IPS-18c (cell line): Measurements from ENCODE around the gene CRYBA2.

Experiments
- H3K4me3 ChIP-seq: 2 replicates; pipeline ENCODE4 v1.7.0; 2013; ENCODE audit warnings: low read depth, mild to moderate bottlenecking, low read length, moderate library complexity; ENCODE audit not compliant: insufficient read depth
- H3K9me3 ChIP-seq: one replicate; pipeline ENCODE4 v1.6.1; 2013; ENCODE audit warnings: mild to moderate bottlenecking, low read length, moderate library complexity; ENCODE audit not compliant: control insufficient read depth, insufficient read depth

CRYBA2 gene, protein sequence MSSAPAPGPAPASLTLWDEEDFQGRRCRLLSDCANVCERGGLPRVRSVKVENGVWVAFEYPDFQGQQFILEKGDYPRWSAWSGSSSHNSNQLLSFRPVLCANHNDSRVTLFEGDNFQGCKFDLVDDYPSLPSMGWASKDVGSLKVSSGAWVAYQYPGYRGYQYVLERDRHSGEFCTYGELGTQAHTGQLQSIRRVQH

DNA sequence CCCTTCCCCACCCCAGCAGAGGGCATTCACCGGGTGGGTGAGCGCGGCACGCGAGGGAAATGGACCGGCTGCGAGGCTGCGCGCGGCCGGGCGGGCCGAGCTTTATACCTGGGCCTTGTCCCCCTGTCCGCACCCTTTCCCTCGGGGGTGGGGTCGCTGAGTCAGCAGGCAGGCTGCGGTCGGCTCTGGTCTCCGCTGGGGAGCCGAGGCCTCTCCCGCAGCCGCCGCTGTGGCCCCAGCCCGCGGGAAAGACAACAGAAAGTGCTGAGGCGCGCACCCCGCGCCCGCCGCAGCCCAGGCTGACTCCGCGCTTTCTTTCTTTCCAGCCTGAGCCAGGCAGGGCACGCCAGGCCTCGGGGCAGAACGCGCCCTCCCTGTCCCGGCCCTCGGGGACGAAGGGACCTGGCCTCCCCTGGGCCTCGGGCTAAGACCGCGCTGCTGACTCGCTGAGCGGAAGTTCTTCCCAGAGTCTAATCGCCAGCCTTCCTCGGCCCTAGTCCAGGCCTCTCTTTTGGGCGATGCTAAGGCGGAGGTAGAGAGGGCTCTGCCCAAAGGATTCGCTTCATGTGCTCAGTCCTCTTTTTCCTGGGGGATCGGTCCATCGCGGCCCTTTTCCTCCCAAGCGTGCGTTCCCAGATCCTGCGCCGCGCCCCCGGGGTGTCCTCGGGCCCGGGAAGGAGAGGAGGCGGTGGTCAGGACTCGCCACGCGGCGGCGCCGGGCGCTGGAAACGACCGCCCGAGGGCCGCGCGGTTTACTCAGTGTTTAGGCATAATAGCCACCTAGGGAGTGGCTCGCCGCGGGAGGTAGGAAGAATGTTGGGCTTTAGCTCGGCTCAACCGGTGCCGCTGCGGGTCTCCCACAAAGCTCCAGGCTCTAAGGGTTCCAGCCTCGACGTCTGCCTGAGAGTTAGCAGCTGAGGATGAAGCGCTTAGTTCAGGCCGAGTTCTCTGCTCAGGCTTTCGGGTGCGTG, at the start of gene CRYBA2:
TSS of gene CRYBA2 (minus strand) at position 78 of the 971 bp plus-strand sequence. CDS start 246 bp downstream, outside the sequence.
- Histone ChIP-seq H3K9me3 (peaks cover 2% of the 10 kb centered on the region), H3K4me3 (peak within 1 kb of the TSS; percentile 28)

DNA sequence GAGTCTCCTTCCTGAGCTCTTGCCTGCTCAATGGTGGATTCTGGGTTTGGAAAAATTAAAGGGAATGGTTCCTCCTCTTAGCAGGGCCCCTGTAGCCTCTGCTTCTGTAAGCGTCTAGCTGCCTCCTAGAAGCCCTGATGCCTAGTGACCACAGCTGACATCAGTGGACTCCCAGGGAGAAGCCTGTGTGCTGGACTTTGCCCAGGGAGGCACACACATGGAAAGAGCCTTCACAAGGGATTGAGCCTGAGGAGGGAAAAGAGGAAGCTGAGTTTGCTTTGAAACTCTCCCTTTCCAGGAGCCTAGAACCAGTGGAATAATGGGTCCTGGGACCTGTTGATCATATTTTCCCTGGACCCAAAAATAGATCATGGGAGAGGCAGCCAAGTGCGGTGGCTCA, 49.5 kb upstream of the CRYBA2 start:
- Histone ChIP-seq H3K4me3 (no peak overlapping the region), H3K9me3 (no peaks in the 10 kb centered on the region)

DNA sequence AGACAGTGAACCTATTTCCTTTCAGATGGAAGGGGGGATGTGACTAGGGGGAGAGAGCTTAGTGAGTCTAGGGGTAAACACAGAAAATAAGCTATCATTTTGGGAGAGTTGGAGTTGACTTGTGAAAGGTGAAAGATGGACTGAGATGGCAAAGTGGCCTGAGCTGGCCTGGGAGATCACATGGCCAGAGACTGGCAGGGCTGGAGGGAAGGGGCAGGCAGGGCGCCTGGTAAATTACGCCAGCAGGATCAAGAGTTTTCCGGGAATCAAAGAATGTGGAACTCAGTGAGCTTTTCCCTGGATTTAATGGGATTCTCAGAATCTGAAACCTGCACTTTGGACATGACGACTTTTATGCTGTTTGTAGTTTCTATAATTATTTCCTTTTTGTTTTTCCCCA, 48.9 kb upstream of the CRYBA2 start:
- H3K9me3 ChIP-seq: no peaks in the 10 kb centered on the region
- no peak overlapping the region for H3K4me3 ChIP-seq

DNA sequence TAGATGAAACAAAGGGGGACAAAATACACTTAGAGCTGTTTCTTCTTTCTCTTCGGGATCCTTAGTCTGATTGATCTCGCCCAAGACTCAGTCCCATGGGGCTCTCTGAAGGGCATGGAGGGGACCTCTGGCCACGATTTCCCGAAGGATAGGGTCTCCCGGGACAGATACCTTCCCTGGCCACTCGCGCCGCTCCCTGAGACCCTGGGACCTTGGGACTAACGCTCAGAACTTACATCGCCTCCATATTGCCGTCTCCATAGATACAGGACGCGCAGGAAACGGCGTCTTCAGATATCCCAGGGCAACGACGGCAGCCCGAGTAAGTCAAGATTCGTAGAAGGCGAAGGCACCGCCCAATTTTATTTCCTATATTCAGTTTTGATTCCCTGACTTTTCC, 48.0 kb upstream of the CRYBA2 start, which contains the start of gene CFAP65:
TSS of gene CFAP65 (minus strand) at position 265 of the 400 bp plus-strand sequence. CDS start 2,468 bp downstream, outside the sequence.
- peak within 1 kb of the TSS; percentile 46 for H3K4me3 ChIP-seq
- no peaks in the 10 kb centered on the region for H3K9me3 ChIP-seq

DNA sequence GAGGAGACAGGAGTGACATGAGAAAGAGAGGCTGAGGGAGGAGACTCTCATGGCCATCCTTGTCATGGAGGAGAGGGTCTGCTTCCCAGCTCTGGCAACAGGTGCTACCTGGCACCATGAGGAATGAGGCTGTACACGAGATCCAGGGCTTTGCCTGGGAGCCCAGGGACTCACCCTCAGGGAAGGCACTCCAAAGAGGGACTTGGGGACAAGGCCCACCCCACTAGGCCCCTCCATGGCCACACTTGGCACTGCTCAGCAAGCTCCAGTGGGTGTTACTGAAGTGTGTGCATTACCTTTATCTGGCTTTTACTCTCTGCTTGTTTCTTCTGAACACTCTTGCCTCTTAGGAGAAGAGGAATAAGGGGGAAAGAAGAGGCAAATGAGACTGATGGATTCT, 45.4 kb upstream of the CRYBA2 start:
- Histone ChIP-seq H3K9me3 (no peaks in the 10 kb centered on the region), H3K4me3 (no peak overlapping the region)

DNA sequence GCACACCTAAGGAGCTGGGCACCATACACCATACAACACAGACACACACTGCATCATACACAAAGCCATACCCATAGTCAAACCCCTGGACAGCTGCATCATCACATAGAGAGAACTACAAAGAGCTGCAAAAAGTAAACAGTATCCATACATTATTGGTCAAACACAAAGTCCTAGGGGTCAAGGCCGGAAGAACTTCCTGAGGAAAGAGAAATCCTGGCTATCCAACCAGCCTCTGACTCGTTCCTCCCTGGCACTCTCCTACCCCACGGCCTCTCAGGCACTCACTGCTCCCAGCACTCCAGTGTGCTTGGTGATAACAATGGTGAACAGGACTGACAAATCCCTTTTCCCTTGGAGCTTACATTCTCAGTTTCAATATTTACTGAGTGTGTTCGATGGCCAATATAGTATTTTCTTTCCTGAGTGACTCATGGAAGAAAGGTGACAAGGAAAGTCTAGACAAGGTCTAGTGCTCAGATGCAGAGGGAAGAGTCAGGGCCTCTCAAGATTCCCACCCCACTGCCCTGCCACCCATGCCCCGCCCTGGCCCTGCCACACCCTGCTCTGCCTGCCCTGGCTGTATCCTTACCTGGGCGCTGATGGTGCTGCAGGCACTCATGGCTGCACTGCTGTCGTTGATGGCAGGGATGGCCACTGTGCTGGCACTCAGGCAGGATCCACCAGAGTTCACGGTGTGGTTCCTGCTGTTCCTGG, 44.7 kb upstream of the CRYBA2 start:
- no peaks in the 10 kb centered on the region for H3K9me3 ChIP-seq
- no peak overlapping the region for H3K4me3 ChIP-seq

DNA sequence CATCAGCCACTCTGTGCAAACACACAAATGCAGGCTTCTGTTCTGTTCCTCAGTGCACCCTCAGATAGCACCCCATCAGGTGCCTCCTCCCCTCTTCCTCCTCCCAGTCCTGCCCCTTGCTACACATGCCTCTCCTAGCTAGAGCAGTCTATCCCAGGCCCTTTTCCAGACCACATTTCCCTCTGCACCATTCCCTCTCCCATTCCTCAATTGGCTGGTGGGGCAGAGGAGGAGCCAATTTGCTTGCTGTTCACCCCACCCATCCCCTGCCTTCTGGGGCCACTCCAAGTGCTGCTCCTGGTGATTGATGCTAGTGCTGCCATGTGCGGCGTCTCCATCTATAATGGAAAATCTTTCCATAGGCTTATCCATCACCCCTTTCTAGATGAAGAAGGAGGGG, 42.7 kb upstream of the CRYBA2 start:
- no peaks in the 10 kb centered on the region for H3K9me3 ChIP-seq
- H3K4me3 ChIP-seq: no peak overlapping the region

DNA sequence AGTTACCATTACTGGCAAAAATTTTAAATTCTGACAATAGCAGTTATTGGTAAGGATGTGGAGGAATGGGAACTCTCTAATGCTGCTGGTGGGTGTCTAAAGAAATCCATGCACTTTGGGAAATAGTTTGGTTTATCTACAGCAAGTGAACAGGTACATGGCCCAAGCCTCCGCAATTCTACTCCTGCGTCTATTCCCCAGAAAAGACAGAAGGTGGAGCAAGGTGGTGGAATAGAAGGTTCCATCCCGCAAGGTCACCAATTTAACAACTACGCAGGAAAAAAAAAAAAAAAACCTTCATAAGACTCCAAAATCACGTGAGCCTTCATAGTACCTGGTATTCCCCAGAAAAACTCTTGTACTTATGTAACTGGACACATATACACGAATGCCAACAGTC, 41.6 kb upstream of the CRYBA2 start:
- Histone ChIP-seq H3K4me3 (no peak overlapping the region), H3K9me3 (no peaks in the 10 kb centered on the region)

DNA sequence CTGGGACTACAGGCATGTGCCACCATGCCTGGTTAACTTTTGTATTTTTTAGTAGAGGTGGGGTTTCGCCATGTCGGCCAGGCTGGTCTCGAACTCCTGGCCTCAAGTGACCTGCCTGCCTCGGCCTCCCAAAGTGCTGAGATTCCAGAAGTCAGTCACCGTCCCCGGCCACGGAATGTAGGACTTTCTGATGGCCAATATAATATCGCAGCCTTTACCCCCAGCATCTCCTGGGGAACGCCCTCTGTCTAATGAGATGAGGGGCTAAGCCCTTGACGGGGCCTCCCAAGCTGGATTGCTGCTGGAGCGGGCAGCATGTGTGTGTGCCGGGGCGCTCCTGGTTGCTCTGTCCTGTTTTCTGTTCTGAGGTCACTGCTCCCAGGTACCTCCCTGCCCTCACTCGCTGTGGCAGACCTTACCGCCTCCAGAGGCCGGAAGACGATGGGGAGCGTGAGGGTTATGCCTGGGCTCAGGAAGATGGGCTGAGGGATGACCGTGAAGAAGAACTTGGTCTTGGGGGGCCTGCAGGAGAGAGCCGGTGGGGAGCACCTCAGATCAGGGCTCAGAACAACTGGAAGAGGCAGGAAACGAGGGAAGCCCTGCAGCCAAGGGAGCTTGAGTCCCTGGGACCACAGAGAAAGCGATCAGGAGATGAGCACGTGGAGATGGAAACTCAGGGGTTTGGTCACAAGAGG, 39.0 kb upstream of the CRYBA2 start:
- H3K9me3 ChIP-seq: no peaks in the 10 kb centered on the region
- H3K4me3 ChIP-seq: no peak overlapping the region

DNA sequence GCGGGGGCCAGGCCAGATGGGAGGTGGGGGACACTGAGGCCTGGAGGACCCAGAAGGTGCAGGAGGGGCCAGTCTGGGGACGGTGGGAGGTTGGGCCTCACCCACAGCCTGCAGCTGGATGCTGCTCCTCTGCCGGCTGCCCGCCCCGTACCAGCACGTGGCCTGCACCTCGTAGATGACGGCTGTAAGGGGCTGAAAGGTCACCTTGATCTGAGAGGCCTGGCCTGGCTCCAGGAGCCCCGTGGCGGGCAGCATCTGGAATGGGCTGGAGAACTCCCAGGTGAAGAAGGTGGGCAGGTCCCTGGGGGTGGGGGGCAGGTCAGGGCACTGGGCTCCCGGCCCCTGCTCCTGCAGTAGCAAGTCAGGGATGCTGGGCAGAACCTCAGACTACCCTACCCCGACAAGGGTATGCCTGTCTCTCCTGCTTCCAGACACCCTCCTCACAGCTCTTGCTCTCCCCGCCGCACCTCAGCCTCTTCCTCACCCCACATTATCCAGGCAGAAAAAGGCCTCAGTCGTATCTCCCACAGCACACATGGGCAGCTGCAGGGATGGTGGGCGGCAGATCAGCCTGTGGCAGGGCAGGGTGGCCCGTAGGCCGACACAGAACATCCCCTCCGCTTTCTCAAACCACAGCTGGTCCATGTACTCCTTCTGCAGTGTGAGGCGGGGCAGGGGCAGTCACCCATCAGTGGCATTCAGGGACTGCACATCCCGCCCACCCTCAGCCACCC, 38.0 kb upstream of the CRYBA2 start:
- no peak overlapping the region for H3K4me3 ChIP-seq
- no peaks in the 10 kb centered on the region for H3K9me3 ChIP-seq

DNA sequence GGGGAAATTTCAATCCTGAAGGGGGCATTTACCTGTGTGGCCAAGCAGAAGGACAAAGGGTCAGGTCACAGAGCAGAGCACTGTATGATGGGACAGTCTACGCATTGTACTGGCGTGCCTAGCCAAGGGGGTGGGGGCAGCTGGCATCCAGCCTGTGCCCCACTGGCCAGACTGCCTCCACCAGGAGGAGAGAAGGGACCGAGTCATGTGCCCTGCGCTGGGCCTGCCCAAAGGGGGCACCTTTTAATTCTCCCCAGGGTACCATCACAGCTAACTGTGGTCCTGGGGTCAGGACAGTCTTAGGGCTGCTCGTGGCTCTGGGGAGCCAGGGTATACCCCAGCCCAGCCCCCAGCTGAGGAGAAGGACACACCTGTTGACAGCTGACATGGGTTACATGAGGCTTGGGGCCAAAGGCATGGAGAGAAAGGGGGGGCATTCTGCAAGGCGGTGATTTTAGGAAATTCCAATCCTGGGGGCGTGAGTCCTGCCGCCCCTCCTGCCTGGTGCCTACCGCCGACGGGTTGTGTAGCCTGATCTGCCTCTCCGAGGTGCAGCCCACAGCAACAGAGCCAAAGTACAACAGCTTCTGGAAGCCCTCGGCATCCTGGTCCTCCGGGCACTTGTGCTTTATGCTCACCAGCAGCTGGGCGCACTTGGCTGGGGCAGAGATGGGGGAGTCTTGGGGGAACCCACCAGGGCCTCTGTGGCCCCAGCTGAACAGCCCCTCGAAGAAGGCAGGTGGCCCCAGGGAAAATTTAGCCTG, 37.1 kb upstream of the CRYBA2 start:
- H3K4me3 ChIP-seq: no peak overlapping the region
- no peaks in the 10 kb centered on the region for H3K9me3 ChIP-seq

DNA sequence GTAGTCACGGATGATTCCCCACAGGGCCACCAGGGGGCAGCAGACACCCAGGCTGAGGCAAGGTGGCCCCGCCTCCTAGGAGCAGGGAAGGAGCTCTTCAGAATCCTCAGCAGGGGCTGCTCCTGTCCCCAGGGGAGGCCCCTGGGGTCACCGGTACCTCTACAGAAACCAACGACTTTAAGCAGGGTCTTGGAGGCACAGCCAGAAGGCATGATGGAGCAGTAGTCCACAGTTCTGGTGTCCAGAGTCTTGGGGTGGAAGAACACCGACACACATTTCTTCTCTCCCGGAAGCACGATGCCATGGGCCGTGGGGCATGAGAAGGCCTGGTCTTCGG, 36.6 kb upstream of the CRYBA2 start:
- Histone ChIP-seq H3K9me3 (no peaks in the 10 kb centered on the region), H3K4me3 (no peak overlapping the region)

DNA sequence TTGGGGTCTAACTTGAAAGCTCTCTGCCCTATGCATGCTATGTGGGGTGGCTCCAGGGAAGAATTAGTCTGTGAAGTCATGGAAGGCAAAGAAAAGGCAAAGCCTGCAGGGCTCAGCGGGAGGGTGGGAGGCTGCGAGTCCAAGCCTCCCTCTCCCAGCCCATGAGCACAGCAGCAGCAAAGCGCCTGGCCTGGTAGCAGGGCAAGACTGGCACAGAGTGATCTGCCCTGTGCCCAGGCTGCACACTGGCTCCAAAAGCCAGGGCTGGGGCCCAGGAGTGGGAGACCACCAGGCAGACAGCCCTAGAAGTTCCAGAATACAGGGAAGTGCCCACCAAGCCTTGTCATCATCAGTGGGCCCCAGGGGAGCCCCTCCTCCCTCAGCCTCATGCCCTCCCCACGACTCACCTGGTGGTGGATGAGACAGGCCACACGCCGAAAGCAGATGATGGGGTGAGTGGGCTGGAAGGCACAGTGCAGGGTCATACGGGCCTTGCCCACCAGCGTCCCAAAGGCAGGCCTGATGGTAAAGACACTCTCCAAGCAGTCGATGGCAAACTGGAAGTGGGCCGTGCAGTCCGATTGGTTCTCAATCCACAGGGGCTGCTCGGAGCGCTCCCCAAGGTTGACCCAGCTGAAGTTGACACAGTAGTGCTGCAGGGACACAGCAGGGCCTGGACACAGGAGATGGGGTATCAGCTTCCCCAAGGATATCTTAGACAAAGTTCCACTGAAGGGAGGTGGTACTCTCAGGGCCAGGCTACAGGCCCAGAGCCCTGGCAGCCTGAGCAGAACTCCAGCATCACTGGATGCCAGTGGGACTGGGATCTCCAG, 36.0 kb upstream of the CRYBA2 start:
- H3K9me3 ChIP-seq: no peaks in the 10 kb centered on the region
- no peak overlapping the region for H3K4me3 ChIP-seq

DNA sequence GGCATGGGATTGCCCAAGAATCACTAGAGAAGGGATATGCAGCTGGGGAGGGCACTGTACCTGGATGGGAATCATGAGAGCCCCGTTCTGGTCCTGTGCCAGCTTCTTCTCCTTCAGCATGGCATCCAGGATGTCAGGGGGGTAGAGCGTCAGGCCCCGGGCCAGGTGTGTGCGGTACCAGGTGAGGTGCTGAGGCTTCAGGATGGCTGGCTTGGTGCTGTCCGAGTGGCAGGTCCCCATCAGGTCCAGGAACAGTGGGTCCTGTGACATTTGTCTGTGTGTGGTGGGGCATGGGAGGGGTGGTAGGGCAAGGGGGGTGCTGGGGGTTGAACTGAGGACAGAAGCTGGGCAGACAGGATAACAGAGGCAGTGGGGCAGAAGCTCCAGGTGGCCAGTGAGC, 34.9 kb upstream of the CRYBA2 start:
- Histone ChIP-seq H3K4me3 (no peak overlapping the region), H3K9me3 (no peaks in the 10 kb centered on the region)

DNA sequence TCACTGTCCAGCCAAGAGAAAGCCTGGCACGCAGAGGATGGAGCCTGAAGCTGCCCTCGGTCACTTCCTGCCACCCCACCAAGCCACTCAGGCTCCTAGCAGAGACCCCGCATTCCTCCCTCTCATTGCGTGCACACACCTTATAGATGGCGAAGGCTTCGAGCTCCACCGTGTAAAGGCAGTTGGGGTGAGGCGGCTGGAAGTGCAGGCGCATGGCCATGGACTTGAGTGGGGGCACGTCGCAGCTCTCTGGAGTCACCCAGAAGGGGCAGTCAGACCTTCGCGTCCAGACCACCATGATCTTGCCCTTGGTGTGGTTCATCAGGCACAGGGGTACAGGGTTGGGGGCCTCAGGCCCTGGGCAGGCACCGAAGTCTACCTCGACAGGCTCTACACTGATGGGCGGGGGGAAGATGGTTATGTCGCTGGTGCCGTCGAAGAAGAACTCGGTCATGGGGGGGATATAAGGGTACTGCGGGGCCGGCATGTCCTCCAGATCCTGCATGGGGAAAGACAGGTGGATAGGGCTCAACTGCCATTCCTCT, 34.4 kb upstream of the CRYBA2 start:
- Histone ChIP-seq H3K4me3 (no peak overlapping the region), H3K9me3 (no peaks in the 10 kb centered on the region)
